ENCODE data around the gene SNCG.
"Not testable (repeated sequence)": the region's sequence is repeated elsewhere in the genome, so short reads cannot be mapped to it uniquely, and the experiment has no call there.

SNCG gene

GRCh38 chr10:86945361-86946212 lies 12.8 kb upstream of the SNCG start:
- peak; percentile 12 to 38 for DNase-seq

- DNase-seq = peak; percentile 38 to 69
Observed at GRCh38 chr10:86946213-86947155, 11.9 kb upstream of the SNCG start.

DNA sequence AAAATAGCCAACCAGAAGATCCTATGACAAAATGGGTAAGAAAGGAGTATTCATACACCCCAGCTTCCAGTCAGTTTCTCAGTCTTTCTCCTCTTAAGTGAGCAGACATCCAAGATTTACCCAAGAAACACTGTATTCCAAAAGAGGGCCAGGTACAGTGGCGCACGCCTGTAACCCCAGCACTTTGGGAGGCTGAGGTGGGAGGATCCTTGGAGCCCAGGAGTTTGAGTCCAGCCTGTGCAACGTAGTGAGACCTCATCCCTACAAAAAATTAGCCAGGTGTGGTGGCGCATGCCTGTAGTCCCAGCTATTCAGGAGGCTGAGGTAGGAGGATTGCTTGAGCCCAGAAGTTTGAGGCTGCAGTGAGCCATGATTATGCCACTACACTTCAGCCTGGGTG lies 10.6 kb upstream of the SNCG start:
- not testable (repeated sequence) for DNase-seq

GRCh38 chr10:86950349-86950748 lies 8.1 kb upstream of the SNCG start:
- DNase-seq = no peak

DNA sequence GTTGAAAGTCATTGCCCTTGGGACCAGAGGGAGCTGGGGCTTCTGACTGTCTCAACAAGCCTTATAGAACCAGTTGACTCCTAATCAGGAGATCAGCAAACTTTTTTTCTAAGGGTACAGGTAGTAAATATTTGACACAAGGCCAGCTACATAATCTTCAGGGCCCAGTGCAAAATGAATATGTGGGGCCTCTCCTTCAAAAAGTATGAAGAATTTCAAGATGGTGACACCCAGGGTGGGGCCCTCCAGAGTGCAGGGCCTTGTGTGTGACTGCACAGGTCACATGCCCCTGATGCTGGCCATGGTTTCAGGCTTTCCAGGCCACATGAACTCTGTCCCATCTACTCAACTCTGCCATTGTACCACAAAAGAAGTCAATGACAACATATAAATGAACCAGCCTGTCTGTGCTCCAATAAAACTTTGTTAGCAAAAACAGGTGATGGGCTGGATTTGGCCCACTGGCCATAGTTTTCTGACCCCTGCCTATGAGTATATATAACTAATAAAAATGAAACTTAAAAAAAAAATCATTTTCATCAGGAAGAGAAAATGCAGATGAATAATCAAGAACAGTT lies 7.1 kb upstream of the SNCG start:
- no peak for DNase-seq

DNA sequence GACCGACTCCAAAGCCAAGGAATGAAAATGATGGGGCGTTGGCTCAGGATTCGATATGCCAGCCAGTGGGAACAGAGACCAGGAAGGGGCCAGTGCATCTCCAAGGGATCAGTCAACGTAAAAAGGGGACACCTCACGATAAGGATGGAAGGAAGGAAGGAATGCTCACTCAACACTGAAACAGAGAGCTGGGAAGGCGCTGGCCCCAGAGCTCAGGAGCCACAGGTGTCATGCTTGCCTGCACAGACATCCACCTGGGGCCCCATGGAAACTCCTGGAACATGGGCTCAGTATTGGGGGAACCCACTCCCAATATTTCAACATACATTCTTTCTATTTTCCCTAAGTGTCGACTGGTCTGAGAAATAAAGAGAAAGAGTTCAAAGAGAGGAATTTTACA lies 6.3 kb upstream of the SNCG start:
- DNase-seq = no peak

DNA sequence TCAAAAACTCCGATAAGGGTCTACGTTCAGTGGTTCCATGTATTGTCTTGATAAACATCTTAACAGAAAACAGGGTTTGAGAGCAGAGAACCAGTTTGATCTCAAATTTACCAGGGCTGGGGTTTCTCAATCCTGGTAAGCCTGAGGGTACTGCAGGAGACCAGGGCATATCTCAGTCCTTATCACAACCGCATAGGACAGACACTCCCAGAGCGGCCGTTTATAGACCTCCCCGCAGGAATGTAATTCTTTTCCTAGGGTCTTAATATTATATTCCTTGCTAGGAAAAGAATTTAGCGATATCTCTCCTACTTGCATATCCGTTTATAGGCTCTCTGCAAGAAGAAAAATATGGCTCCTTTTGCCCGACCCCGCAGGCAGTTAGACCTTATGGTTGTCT lies 5.7 kb upstream of the SNCG start:
- DNase-seq = not testable (repeated sequence)

- DNase-seq = no peak
Observed at GRCh38 chr10:86953747-86954680, 4.4 kb upstream of the SNCG start.

- no peak for DNase-seq
Observed at GRCh38 chr10:86954681-86955500, 3.5 kb upstream of the SNCG start.

DNA sequence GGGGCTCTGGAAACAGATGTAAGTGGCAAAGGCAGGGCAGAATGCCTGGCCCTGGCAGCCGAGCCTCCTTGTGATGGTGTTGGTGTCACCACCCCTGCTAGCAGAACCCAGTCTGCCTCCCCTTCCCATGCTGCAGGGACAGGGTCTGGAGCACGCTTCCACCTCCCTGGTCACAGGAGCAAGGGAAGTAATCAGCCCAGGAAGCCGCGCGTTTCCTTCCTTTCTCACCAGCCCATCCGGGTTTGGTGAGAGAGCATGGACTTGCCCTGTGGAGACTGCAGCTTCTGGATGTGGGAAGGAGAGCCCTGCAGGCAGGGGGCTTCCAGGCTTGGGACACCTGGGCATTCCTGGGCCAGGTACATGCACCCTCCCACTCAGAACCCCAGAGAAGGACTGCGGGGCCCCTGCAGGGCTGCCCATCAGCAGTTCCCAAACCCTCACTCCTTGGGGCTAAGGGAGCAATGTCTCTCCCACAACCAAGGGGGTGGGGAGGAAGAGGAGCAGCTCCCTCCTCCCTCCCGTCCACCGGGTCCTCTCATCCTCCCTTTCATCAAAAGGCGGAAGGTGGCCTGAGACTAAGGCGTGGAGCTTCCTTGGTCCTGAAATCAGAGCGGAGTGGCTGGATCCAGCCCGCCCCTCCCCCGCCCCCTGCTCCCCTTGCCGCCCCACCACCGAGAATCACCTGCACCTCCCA lies 2.8 kb upstream of the SNCG start:
- no peak for DNase-seq

DNA sequence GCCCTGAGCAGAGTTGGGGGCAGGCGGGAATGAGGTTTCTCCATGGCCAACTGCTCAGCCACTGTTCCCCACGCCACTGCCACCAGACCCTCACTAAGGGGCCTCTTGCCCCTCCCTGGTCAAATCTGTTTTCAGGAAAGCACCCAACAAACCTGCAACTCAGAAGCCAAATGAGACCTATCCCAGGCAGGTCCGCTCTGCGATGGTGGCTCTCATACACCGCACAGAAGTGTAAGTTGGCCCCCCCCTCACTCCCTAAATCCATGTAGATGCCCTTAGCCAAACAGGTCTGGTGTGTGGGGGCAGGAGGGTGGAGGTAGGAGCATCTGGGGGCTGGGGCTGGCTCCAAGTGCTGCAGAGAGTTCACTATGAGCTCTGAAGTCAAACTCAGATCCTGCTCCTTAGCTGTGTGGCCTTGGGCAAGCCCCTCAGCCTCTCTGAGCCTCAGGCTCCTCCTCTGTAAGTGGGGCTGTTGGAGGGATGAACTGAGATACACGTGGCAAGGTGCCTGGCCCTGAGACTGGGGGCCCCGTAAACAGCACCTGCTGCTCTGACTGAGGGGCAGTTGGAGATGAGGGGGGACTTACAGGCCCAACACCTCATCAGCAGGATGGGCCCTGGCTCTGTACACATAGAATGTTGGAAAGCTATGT lies 2.1 kb upstream of the SNCG start:
- no peak for DNase-seq

DNA sequence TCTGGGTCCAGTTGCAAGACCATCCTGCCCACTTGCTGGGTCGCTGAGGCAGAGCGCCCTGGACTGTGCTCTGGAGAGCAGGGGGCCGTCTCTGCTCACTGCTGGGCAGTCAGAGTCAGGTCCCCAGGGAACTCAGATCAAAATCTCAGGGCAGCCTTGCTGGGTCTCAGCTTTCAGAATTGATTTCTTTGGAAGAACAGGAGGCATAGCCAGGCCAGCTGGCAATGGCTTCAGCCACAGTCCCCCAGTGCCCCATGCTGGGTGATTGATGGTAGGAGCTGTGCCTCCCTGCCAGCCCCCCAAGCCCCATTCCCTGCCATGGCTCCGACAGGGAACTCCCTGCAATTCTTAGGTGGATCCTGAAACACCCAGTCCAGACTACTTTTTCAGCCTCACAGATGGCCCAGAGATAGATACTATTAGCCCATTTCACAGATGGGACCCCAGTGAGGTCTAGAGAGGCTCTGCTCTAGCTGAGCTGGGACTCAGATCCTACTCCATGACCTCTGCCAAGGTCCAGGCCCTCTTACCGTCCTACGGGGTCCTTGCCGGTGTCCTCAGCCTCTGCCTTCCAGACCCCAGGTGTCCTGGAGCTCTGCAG lies 1.5 kb upstream of the SNCG start:
- no peak for DNase-seq

DNA sequence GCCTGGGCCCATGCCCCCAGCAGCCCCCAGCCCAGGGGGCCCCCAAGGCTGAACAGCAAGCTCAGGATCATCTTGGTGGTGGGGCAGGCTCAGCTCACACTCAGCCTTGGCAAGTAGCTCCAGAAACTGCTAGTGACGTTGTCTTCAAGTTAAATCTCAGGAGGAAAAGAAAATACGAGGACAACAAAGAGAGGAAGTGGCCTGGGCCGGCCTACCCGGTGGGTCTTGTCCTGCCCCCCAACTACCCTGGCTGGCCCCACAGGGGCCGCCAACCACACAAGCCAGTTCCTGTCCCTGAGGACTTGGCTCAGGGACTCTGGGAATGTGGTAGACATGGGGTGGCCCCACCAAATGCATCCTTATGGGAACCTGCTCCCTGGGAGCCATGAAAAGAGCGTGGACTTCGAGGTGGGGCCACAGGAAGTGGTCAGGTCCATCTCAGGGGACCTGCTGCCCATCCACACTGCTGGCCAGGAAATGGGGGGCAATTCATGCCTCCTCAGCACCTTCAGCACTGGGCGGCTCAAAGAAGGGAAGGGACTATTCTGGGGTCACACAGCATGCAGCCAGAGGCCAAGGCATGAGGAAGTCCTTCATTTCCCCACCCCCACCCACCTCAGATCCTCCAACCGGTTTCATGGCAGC lies 806 bp upstream of the SNCG start, which contains the start of gene MMRN2:
TSS of gene MMRN2 (minus strand) at position 145 of the 645 bp plus-strand sequence. CDS start at position 71, 74 bp downstream.
- no peak for DNase-seq

DNA sequence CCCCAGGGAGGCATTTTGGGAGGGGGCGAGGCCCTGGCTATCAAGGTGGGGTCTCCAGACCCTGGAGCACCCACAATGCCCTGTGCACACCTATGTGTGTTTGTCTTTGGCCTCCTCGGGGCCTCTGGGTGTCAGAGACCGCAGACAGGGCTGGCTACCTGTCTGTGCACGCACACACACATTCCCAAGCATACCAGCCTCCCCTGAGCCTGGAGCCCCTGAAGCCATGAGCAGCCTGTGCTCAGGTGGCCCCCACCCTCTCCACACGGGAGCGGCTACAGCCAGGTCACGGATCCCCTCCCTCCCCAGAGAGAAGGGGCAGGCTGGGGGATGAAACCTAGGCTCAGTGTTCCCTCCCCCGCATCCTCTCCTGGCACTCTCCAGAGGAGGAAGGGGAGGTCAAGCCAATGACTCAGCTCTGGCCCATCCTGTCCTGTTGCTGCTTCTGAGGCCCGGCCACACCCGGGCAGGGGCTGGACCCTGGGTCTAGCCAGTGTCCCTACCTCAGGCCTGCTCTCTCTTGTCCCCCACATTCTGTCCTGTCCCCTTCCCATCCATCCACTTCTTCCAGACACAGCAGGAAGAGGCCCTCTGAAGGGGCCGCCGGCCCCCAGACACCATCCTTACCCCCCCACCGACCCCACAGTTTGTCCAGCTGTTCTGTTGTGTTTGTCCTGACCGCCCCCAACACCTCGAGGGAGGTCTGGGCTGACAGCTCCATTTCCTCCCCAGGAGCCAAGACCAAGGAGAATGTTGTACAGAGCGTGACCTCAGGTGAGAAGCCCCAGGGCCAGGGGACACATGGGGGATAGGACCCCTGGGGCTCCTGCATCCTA lies 720 bp downstream of the SNCG start:
- DNase-seq = no peak

- no peak for DNase-seq
Observed at GRCh38 chr10:86959737-86960002, 1.3 kb downstream of the SNCG start.

GRCh38 chr10:86960003-86960862 lies 1.8 kb downstream of the SNCG start:
- DNase-seq = peak; percentile 31 to 40

DNA sequence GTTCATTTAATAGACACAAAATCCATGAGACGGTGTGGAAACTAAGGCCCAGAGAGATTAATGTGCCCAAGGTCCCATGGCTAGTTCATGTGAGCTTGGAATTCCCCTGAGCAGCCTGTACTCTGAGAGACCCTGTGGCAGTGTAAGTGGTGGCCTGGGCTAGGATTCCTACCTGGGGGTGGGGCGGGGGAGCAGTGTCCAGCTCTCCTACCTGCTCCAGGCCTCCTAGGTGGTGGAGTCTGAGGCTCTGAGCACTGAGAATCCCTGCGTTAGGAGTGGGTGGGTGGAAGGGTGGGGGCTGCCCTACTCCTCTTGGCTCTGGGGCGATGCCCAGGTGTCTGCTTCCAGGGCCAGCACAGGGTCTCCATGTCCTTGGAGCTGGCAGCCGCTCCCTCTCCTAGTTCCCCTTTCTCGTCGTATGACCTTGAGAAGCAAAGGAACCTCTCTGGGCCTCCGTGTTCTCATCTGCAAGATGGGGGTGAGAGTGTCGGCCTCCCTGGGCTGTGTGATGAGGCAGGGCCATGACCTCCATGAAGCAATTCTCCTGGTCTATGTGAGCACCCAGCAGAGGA lies 2.5 kb downstream of the SNCG start:
- DNase-seq = no peak
